ENCODE data around the gene PPM1N. TPM values are rescaled to one million over a fixed set of nuclear protein-coding genes. Genes with fewer than 3 reads are reported as not detected.

Gene PPM1N
- total RNA-seq, 1 experiment from 2014 or later: 5.2 TPM

GRCh38 chr19:45506246-45506988, 8.2 kb downstream of the PPM1N start:
- peak; percentile 87 for DNase-seq (ENCODE audit: low read depth, low spot score)
- no peaks in the 10 kb centered on the region for H3K27me3 ChIP-seq (ENCODE audit: insufficient read depth, low read length)
- H4K20me1 ChIP-seq (ENCODE audit: insufficient read depth): no peaks in the 10 kb centered on the region
- H3K27ac ChIP-seq (ENCODE audit: low read depth, low read length): peak overlapping the region; percentile 95
- H3K4me3 ChIP-seq (replicated peaks in 1 of 2; ENCODE audit: low read depth in 1 of 2, low read length in 2 of 2): peak overlapping the region; percentile 98 to 99
- peak; percentile 75 for ATAC-seq
- intact Hi-C loops (cut with micrococcal nuclease): no loop called here
- no peaks in the 10 kb centered on the region for H3K9me3 ChIP-seq (ENCODE audit: control insufficient read depth in 1 of 2, insufficient read depth in 1 of 2, low read depth in 1 of 2, low read length in 2 of 2)
- ChIA-PET POLR2A (interaction anchor here (1.3 kb wide), 2 partner anchors 21 to 135 kb away, joined by 4 to 6 read pairs; no protein-coding TSS in a partner anchor), RAD21 (ENCODE audit: low non-redundant PET in 1 of 2, low total read pairs in 2 of 2, uncharacterized antibody in 2 of 2, unreplicated experiment in 2 of 2) (interaction anchor here in 1 of 2 experiments (0.7 kb wide), 1 partner anchor 67 kb away, joined by 5 read pairs; no protein-coding TSS in a partner anchor), CTCF (interaction anchor here (1.1 kb wide), 2 partner anchors 13 to 21 kb away, joined by 3 read pairs; no protein-coding TSS in a partner anchor)
- no TSS peak for BruUV-seq (replicated peaks)
- peak overlapping the region; percentile 63 for H2AFZ ChIP-seq (ENCODE audit: low read depth, low read length, poor library complexity, severe bottlenecking)
- H3K9me2 ChIP-seq (ENCODE audit: insufficient read depth): no peaks in the 10 kb centered on the region
- H3K4me1 ChIP-seq (ENCODE audit: control insufficient read depth in 1 of 2, insufficient read depth in 2 of 2, low read length in 2 of 2): peaks cover 23 to 52% of the 10 kb centered on the region in 2 experiments
- H3K9ac ChIP-seq (ENCODE audit: low read length): peak overlapping the region; percentile 98
- peaks cover 0 to 5% of the 10 kb centered on the region in 2 experiments; a peak in 1 of 4 replicates for H3K36me3 ChIP-seq (ENCODE audit: control insufficient read depth in 1 of 2, insufficient read depth in 2 of 2, low read length in 2 of 2)
- peak overlapping the region; percentile 99 for H3K4me2 ChIP-seq (ENCODE audit: low read length)
- TF ChIP-seq MAX (IDR thresholded peaks at IDR 0.05): peak; percentile 89
- peak; percentile 69 for TF ChIP-seq POLR2AphosphoS5 (IDR thresholded peaks at IDR 0.05; ENCODE audit: low read depth, low read length)
- TF ChIP-seq CBX3 (IDR thresholded peaks at IDR 0.05; ENCODE audit: low read depth): peak; percentile 55; the same call in 1 of the 2 replicates
- TF ChIP-seq CEBPB (IDR thresholded peaks at IDR 0.05; ENCODE audit: low read depth): no peak
- TF ChIP-seq ZNF274 (IDR thresholded peaks at IDR 0.05; ENCODE audit: low read depth, low read length): no peak
- TF ChIP-seq POLR2A (IDR thresholded peaks at IDR 0.05; ENCODE audit: borderline replicate concordance, extremely low read depth, insufficient read depth, insufficient read length): no peak
- TF ChIP-seq ATF3 (IDR thresholded peaks at IDR 0.05): no peak
- peak; percentile 60 for TF ChIP-seq RAD21 (IDR thresholded peaks at IDR 0.05; ENCODE audit: low read depth)
- no peak; the same call in 1 of the 2 replicates for TF ChIP-seq SIN3A (IDR thresholded peaks at IDR 0.05; ENCODE audit: low read depth)
- no peak for TF ChIP-seq YY1 (IDR thresholded peaks at IDR 0.05; ENCODE audit: extremely low read depth, insufficient replicate concordance, low read depth, low read length)
- peak; percentile 70 for TF ChIP-seq TCF7L2 (IDR thresholded peaks at IDR 0.05; ENCODE audit: borderline replicate concordance, extremely low read depth, insufficient read depth, insufficient read length)
- peak in 2 of 3 experiments; percentile 53 to 54; a peak in 5 of 6 replicates for TF ChIP-seq CTCF (IDR thresholded peaks at IDR 0.05 in 2 of 3, conservative IDR thresholded peaks at IDR 0.05 in 1 of 3; ENCODE audit: borderline replicate concordance in 1 of 3, insufficient read depth in 1 of 3, low read depth in 2 of 3, low read length in 2 of 3)
- no peak for TF ChIP-seq FOSL1 (IDR thresholded peaks at IDR 0.05; ENCODE audit: low read depth)
- no peak for TF ChIP-seq SRF (IDR thresholded peaks at IDR 0.05; ENCODE audit: low read depth)
- peak; percentile 94 for TF ChIP-seq EGR1 (IDR thresholded peaks at IDR 0.05; ENCODE audit: low read depth)
- no peak; the same call in none of the 2 replicates for TF ChIP-seq JUND (IDR thresholded peaks at IDR 0.05)
- no peak for TF ChIP-seq ZFX (IDR thresholded peaks at IDR 0.05)
- no peak for TF ChIP-seq EZH2 (IDR thresholded peaks at IDR 0.05)
- peak; percentile 89 for TF ChIP-seq SP1 (IDR thresholded peaks at IDR 0.05; ENCODE audit: low read depth)
- TF ChIP-seq ELF1 (IDR thresholded peaks at IDR 0.05; ENCODE audit: borderline replicate concordance, low read depth): no peak
- H3K79me2 ChIP-seq (ENCODE audit: insufficient read depth, low read length): peaks cover 45% of the 10 kb centered on the region
